NCI-H69 (cell line): ENCODE measurements around the gene DNAJA2.
"Not testable (repeated sequence)": the region's sequence is repeated elsewhere in the genome, so short reads cannot be mapped to it uniquely, and the experiment has no call there.

ENCODE experiments used
- DNase-seq: peaks from one replicate; lab custom pipeline; 2025; lab: John Stamatoyannopoulos, UW

DNAJA2 gene

DNA sequence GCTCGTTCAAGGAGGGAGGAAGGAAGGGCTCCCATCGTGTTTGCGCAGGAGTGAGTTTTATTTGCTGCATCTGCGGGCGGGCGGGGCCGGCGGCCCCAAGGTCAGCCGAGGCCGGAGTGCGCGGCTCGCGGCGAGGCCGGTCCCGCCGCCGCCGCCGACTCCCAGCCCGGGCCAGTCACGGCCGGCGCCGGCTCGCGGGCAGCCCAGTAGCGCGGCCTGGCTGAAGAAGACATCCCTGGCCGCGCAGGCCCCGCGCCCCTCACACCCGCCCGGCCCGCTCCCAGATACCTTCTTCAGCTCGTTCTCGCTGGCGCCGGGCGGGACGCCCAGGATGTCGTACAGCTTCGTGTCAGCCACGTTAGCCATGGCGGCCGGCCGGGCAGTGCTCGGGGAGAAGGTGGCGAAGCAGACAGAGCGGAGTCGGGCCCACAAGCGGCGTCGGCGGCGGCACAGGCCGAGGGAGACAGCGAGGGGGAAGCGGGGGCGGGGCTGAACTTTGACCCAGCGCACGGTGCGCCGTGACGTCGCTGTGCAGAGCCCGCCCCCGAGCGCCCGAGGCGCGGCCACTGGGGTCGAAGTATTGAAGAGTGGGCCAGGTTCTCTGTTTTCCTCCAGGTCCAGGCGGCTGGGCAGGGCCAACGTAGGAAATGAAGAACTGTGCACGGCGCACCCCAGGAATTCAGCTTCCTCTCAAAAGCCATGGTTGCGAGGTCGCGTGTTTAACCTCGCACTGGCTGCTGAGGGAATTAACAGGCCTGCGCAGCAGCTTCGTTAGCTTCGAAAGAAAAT lies at the start of gene DNAJA2:
DNAJA2 (minus strand) TSS at position 468 of the 789 bp plus-strand sequence; CDS start at position 366, 102 bp downstream.
- peak; percentile 90 for DNase-seq

DNA sequence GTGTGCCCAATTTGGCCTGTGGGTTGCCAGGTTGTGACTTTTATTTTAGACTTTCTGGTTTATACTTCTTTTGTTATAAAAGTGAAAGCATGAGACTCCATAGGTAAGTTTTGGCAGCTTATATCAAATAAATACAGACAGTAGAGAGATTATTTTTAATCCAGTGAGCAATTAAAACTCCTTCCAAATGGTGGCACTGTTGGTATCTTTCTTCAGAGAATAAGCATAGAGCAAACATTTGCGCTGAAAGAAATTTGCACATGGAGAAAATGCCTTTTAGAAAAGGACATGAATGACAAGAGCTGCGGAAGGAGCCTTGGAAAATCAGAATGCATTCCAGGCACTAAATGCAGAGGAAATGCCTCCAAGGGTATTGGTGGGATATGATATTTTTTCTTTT lies 46.1 kb upstream of the DNAJA2 start:
- DNase-seq, result peak; percentile 18

DNA sequence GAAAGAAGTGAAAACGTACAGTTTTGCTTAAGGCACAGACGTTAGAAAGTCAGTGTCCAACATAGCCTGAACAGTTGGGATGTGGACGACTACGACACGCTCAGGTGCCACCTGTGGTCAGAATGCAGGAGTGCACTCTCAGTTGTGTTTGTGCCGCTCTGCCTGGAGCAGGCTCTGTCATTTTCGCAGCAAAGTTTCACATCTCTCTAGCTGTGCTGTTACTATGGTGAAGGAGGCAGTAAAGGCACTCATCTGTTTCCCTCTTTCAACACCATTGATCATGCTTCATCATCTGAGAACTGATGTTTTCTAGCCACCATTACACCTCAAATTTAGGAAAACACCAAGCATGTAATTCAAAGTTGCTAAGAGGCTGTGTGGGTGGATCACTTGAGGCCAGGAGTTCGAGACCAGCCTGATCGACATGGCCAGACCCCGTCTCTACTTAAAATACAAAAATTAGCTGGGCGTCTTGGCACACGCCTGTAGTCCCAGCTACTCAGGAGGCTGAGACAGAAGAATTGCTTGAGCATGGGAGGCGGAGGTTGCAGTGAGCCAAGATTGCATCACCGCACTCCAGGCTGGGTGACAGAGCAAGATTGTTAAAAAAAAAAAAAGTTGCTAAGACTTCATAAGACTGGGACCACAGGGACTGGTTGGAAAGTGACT lies 44.9 kb upstream of the DNAJA2 start:
- peak; percentile 57 for DNase-seq

- DNase-seq, result no peak
These were observed 44.2 kb upstream of the DNAJA2 start for GRCh38 chr16:47017636-47018035.

- DNase-seq, result no peak
These were observed 43.2 kb upstream of the DNAJA2 start for GRCh38 chr16:47016700-47017133.

- DNase-seq, result no peak
These were observed 40.4 kb upstream of the DNAJA2 start for GRCh38 chr16:47013910-47014309.

GRCh38 chr16:47013172-47013571 lies 39.7 kb upstream of the DNAJA2 start:
- no peak for DNase-seq

GRCh38 chr16:47010812-47011211 lies 37.3 kb upstream of the DNAJA2 start:
- not testable (repeated sequence) for DNase-seq

DNA sequence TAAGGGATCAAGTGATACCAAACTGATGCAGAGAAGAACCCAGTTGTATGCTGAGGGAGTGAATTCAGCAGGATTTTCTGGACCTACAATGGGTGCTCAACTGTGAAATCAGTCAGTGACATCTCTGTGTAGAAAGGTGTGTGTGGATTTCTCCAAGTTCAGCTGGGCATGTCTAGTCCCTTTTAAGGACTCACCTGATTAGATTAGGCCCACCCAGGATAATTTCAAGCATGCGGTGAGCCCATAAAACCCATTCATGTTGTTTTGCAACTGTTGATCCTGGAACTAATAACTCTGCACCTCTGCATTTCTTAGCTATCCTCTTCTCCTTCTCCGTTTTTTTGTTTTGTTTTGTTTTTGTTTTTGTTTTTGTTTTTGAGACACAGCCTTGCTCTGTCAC lies 35.1 kb upstream of the DNAJA2 start:
- no peak for DNase-seq

DNA sequence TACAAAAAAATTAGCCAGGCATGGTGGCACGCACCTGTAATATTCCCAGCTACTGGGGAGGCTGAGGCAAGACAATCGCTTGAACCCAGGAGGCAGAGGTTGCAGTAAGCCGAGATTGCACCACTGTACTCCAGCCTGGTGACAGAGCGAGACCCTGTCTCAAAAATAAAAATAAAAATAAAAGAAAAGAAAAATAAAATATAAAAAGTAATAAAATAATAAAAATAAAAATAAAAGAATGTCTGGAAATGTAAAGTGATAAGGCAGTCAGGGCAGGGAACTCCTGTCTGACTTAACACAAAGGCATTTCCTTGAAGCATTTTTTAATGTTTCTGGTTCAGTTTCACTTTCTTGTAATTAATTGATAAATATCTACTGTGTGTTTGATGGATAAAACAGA lies 34.7 kb upstream of the DNAJA2 start:
- DNase-seq, result no peak

DNA sequence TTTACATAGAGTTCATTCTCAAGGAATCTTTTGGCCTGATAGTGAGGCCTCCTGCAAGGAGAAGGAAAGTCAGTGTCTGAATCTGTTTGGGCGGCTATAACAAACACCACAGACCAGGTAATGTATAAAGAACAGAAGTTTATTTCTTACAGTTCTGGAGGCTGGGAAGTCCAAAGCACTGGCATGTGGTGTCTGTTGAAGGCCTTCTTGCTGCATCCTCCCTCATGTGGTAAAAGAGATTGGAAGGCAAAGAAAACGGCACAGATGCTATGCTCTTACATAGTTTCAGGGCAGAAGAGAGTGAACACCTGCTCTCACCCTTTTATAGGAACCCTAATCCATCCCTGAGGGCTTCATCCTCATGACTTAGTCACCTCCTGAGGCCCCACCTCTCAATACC lies 31.2 kb upstream of the DNAJA2 start:
- DNase-seq, result no peak

GRCh38 chr16:47000066-47000465 lies 26.6 kb upstream of the DNAJA2 start:
- not testable (repeated sequence) for DNase-seq

GRCh38 chr16:46997844-46998243 lies 24.4 kb upstream of the DNAJA2 start:
- no peak for DNase-seq

DNA sequence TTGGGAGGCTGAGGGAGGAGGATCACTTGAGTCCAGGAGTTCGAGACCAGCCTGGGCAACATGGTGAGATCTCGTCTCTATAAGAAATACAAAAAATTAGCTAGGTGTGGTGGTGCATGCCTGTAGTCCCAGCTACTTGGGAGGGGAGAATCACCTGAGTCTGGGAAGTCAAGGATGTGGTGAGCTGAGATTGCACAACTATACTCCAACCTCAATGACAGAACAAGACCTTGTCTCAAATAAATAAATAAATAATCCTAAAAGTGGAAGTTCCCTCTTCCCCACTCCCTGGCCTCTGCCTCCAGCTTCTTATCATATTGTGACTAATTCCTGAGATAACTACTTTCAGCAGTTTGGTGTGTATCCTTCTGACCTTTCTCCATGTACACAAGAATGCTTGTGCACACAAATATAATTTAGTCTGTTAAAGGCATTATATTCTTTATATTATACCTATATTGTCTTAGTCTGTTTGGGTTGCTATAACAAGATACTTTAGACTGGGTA lies 23.5 kb upstream of the DNAJA2 start:
- DNase-seq, result no peak

DNA sequence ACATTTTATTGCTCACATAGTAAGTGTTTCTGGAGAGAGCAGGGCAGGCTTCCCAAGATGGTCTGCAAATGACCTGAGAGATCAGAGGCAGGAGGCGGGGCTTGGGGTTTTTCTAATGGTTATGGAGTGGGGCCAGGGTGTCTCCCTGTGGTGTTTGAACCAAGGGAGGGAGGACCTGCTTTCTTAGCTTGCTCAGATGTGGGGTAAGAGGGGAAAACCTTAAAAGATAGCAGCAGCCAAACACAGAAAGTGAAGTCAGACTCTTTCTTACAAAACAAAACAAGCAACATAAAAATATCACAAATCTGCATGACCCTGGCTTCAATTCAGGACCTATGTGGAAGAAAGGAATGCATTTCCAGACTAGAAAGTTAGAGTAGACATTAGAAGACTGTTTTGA lies 22.9 kb upstream of the DNAJA2 start:
- DNase-seq, result no peak

DNA sequence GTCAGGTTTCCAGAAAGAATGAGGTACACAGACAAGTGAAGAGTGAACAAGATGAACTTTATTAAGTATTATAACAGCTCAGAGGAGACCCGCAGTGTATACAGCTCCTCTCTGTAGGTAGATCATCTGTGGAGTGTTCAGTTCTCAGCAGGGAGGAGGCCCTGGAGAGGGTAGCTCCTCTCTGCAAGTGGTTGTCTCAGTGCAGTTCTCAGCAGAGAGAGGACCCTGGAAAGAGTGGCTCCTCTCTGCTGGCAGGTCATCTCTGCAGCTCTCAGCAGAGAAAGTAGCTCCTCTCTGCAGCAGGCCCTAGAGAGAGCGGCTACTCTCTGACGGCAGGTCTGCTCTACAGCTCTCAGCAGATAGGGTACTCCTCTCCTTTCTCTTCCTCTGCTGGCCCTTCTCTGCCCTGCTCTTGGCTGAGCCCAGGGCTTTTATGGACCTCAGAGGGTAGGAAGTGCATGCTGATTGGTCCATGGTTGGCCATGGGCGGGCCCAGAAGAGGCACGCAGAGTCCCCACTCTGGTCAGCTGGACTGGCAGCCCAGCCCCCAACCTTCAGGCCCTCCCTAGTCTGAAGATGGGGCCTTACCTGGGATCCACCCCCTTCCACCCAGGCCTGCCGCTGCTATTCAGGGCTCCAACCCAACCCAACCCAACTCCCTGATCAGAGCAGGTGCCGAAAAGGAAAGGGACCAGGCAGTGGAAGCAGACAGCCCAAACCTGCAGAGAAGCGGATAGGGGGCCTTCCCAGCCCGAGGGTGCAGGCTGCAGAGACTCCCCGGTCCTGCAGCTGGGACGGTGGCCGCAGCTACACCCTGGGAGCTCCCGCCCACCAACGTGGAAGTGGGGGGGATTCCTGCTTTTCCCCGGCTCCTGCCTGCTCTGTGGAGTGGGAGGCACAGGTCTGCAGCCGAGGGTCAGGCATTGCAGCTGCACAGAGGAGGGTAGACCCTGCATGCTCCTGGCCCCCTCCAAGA lies 18.5 kb upstream of the DNAJA2 start:
- DNase-seq, result no peak

DNA sequence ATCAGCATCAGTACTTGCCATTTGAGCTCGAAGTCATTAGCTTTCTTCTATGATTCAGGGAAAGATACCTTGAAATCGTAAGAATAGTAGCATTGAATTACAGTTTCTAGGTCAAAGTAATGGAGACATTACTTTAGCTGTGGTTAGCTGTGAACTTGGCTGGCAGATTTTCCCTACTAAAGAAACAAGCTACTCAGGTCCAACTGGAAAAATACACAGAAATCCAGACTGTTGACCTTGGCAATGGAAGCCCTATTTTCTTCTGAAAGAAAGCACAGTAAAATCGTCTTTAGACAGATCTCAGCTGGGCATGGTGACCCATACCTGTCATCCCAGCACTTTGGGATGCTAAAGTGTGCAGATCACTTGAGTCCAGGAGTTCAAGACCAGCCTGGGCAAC lies 13.4 kb upstream of the DNAJA2 start:
- no peak for DNase-seq

- DNase-seq, result no peak
These were observed 13.0 kb upstream of the DNAJA2 start for GRCh38 chr16:46986438-46986837.

DNA sequence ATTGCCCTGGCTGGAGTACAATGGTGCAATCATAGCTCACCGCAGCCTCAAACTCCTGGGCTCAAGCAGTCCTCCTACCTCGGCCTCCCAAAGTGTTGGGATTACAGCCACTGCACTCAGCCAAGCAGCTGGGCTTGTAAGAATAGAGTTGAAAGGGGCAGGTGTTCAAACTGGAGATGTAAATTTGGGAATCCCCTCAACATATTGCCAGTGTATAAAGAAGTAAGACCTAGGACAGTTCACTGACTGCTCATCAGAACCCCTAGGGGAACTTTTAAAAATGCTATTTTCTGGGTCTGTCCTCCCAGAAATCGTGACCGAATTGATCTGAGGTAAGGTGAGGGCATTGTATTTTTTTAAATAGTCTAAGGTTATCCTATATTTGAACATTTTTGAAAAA lies 8.9 kb upstream of the DNAJA2 start:
- no peak for DNase-seq

GRCh38 chr16:46980926-46981325 lies 7.5 kb upstream of the DNAJA2 start:
- no peak for DNase-seq

- DNase-seq, result peak; percentile 2
These were observed 3.1 kb upstream of the DNAJA2 start for GRCh38 chr16:46976550-46976949.

DNA sequence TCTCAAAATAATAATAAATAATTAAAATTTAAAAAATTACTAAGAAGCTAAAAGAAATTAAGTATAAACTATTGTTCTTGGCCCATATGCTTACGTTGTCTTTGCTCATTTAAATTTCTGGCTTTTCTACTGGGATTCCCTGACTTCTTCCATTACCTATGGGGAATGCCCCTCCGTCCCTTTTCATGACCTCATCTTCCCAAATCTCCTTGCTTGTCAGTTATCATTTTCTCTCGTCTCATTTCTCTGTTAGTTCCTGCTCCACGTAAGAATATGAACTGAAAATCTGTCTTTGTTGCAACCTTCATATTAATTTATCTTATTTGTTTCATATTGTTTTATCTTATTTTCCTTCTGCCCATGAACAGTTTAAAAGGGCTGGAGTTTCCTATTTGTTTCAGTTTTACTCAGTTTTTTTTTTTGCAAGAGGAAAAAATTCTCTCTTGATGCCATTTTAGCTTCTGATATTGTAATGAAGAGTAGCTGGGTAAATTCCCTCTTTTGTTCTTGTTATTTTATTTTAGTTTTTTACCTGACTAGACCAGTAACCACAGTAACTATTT lies 2.5 kb upstream of the DNAJA2 start:
- DNase-seq, result no peak
